ENCODE results near the gene RPS6KA5.
"Not testable (repeated sequence)": the region's sequence is repeated elsewhere in the genome, so short reads cannot be mapped to it uniquely, and the experiment has no call there.

DNA sequence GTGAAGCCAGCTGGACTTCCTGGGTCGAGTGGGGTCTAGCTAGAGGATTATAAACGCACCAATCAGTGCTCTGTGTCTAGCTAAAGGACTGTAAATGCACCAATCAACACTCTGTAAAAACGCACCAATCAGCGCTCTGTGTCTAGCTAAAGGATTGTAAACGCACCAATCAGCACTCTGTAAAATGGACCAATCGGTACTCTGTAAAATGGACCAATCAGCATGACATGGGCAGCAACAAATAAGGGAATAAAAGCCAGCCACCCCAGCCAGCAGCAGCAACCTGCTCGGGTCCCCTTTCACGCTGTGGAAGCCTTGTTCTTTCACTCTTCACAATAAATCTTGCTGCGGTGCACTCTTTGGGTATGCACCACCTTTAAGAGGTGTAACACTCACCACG lies 26.1 kb downstream of the RPS6KA5 start:
- TF ChIP-seq, protein P1, sequence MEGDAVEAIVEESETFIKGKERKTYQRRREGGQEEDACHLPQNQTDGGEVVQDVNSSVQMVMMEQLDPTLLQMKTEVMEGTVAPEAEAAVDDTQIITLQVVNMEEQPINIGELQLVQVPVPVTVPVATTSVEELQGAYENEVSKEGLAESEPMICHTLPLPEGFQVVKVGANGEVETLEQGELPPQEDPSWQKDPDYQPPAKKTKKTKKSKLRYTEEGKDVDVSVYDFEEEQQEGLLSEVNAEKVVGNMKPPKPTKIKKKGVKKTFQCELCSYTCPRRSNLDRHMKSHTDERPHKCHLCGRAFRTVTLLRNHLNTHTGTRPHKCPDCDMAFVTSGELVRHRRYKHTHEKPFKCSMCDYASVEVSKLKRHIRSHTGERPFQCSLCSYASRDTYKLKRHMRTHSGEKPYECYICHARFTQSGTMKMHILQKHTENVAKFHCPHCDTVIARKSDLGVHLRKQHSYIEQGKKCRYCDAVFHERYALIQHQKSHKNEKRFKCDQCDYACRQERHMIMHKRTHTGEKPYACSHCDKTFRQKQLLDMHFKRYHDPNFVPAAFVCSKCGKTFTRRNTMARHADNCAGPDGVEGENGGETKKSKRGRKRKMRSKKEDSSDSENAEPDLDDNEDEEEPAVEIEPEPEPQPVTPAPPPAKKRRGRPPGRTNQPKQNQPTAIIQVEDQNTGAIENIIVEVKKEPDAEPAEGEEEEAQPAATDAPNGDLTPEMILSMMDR (conservative IDR thresholded peaks at IDR 0.05 in 1 of 2, IDR thresholded peaks at IDR 0.05 in 1 of 2; ENCODE audit: low read depth in 1 of 2, low read length in 2 of 2) = not testable (repeated sequence)
- TF ChIP-seq EZH2 (IDR thresholded peaks at IDR 0.05; ENCODE audit: low read length, missing control alignments) = not testable (repeated sequence)
